Neuronal stem cell (in vitro differentiated cells): Measurements from ENCODE around the gene SORL1.

Experiments
- DNase-seq: peaks from one replicate; pipeline ENCODE4 v3.0.0-alpha.2; 2013; ENCODE audit warnings: low spot score
- H2AFZ ChIP-seq: one replicate; pipeline ENCODE4 v1.6.1; 2013; ENCODE audit warnings: mild to moderate bottlenecking, low read length, inconsistent platforms
- H2AK5ac ChIP-seq: 2 replicates; pipeline ENCODE4 v1.6.1; 2013; ENCODE audit warnings: low read depth, mild to moderate bottlenecking, inconsistent platforms, low read length, moderate library complexity, mixed read lengths
- H2BK120ac ChIP-seq: 2 replicates; pipeline ENCODE4 v1.6.1; 2013; ENCODE audit warnings: low read depth, mild to moderate bottlenecking, inconsistent platforms, low read length, moderate library complexity, mixed read lengths
- H2BK12ac ChIP-seq: one replicate; pipeline ENCODE4 v1.6.1; 2013; ENCODE audit warnings: low read length, inconsistent platforms
- H2BK15ac ChIP-seq: 2 replicates; pipeline ENCODE4 v1.6.1; 2013; ENCODE audit warnings: mild to moderate bottlenecking, low read length, inconsistent platforms, mixed read lengths
- H2BK5ac ChIP-seq: one replicate; pipeline ENCODE4 v1.6.1; 2013; ENCODE audit warnings: inconsistent platforms, mild to moderate bottlenecking, low read length, moderate library complexity
- H3K14ac ChIP-seq: one replicate; pipeline ENCODE4 v1.6.1; 2013; ENCODE audit warnings: low read length, inconsistent platforms
- H3K18ac ChIP-seq: 2 replicates; pipeline ENCODE4 v1.6.1; 2013; ENCODE audit warnings: low read length, inconsistent platforms
- H3K23ac ChIP-seq: 2 replicates; pipeline ENCODE4 v1.6.1; 2013; ENCODE audit warnings: low read depth, mild to moderate bottlenecking, mixed read lengths, low read length, inconsistent platforms; ENCODE audit not compliant: poor library complexity
- H3K27ac ChIP-seq: replicated peaks from 3 replicates; pipeline ENCODE4 v1.5.1; 2013; ENCODE audit warnings: low read length, inconsistent platforms
- H3K27me3 ChIP-seq, 3 experiments: 2 replicates each; pipeline ENCODE4 v1.6.1; 2013; ENCODE audit warnings: low read length in 3 of 3, mild to moderate bottlenecking in 2 of 3, inconsistent platforms in 1 of 3, low read depth in 1 of 3, mixed read lengths in 1 of 3, moderate library complexity in 1 of 3; ENCODE audit not compliant: control insufficient read depth in 3 of 3, insufficient read depth in 3 of 3
- H3K36me3 ChIP-seq, 2 donors: replicated peaks in 1 of 2; 2 replicates each; pipeline ENCODE4 v1.6.1; 2013; ENCODE audit warnings: low read length in 2 of 2; ENCODE audit not compliant: control insufficient read depth in 2 of 2, insufficient read depth in 2 of 2
- H3K4ac ChIP-seq: 2 replicates; pipeline ENCODE4 v1.6.1; 2013; ENCODE audit warnings: inconsistent platforms, mild to moderate bottlenecking, low read length, moderate library complexity
- H3K4me1 ChIP-seq, 2 donors: 1 replicate in 1 of 2; 2 replicates in 1 of 2; pipeline ENCODE4 v1.6.1; 2013; ENCODE audit warnings: low read length in 2 of 2, low read depth in 1 of 2; ENCODE audit not compliant: control insufficient read depth in 2 of 2, insufficient read depth in 1 of 2
- H3K4me2 ChIP-seq: one replicate; pipeline ENCODE4 v1.6.1; 2013; ENCODE audit warnings: mild to moderate bottlenecking, low read length, inconsistent platforms; ENCODE audit not compliant: insufficient read depth, poor library complexity, severe bottlenecking
- H3K4me3 ChIP-seq, 2 donors: 2 replicates each; pipeline ENCODE4 v1.5.1; 2013; ENCODE audit warnings: low read length in 2 of 2, mild to moderate bottlenecking in 2 of 2, inconsistent platforms in 1 of 2, moderate library complexity in 1 of 2
- H3K79me1 ChIP-seq: one replicate; pipeline ENCODE4 v1.6.1; 2013; ENCODE audit warnings: low read depth, mild to moderate bottlenecking, inconsistent platforms, low read length, moderate library complexity
- H3K9ac ChIP-seq: one replicate; pipeline ENCODE4 v1.6.1; 2013; ENCODE audit warnings: mild to moderate bottlenecking, low read depth, low read length, inconsistent platforms; ENCODE audit not compliant: poor library complexity
- H3K9me3 ChIP-seq, 2 donors: replicated peaks in 1 of 2; 2 replicates each; pipeline versions ENCODE3 to v1.6.1; 2013; ENCODE audit warnings: low read length in 2 of 2, mild to moderate bottlenecking in 2 of 2, inconsistent platforms in 1 of 2, low read depth in 1 of 2, mixed read lengths in 1 of 2, moderate library complexity in 1 of 2; ENCODE audit not compliant: control insufficient read depth in 2 of 2, insufficient read depth in 1 of 2
- H4K8ac ChIP-seq: one replicate; pipeline ENCODE4 v1.6.1; 2013; ENCODE audit warnings: low read depth, mild to moderate bottlenecking, inconsistent platforms, low read length, moderate library complexity
- H4K91ac ChIP-seq: one replicate; pipeline ENCODE4 v1.6.1; 2013; ENCODE audit warnings: low read length, low read depth, mild to moderate bottlenecking, inconsistent platforms; ENCODE audit not compliant: poor library complexity
- WGBS, 2 donors: extraction: QIAGEN DNeasy Blood & Tissue Kit; methylation state at CpG; one replicate each; pipeline ENCODE4 v1.1.7; 2013; ENCODE audit warnings: missing lambda C conversion rate in 2 of 2, mixed read lengths in 1 of 2; ENCODE audit not compliant: insufficient read length in 2 of 2, insufficient replicate concordance in 1 of 2; ENCODE audit errors: extremely low coverage in 2 of 2; 5-methylcytosine and 5-hydroxymethylcytosine counted together

Gene SORL1

DNA sequence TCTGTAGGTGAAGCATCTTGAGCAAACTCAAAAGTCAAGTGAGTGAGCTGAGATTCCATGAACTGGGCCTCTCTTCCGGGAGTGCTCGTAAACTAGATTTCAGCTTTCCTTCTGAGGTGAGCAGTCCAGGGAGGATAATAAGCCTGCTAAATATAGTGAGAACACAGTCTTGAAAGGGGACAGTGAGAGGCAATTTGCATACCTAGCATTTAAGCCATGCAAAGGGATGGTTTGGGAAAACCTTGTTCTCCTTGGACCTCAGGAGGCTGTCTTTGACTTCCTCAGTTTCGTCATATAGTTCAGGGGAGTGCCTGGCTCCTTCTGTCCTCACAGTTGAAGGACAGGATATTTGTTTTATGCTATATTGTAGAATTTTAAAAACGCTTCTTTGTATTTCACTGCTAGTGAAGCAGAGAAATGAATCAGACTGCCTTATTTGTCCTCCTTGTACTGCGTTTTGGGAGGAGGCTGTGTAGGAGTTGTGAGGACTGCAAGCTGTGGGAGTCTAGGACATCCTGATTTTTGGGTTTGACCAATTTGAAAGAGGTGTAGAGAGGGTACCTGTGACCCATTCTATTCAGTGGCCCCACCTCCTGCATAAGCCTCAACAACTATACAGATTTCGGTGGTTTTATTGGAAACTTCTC is 11.7 kb downstream of the SORL1 start:
- H3K4ac ChIP-seq: no peak overlapping the region
- H3K27ac ChIP-seq: no peak overlapping the region
- DNase-seq: no peak
- H2AK5ac ChIP-seq: no peak overlapping the region
- H3K9me3 ChIP-seq: no peaks in the 10 kb centered on the region
- peaks cover 14 to 20% of the 10 kb centered on the region in 2 donors for H3K4me1 ChIP-seq
- WGBS, 2 donors: no CpG with 5 or more reads among the region's 6 CpGs
- no peak overlapping the region for H3K9ac ChIP-seq
- H3K4me2 ChIP-seq: no peak overlapping the region
- no peak overlapping the region for H2BK5ac ChIP-seq
- H4K8ac ChIP-seq: no peak overlapping the region
- H4K91ac ChIP-seq: no peak overlapping the region
- no peaks in the 10 kb centered on the region for H3K79me1 ChIP-seq
- H2AFZ ChIP-seq: no peak overlapping the region
- H3K36me3 ChIP-seq: no peaks in the 10 kb centered on the region
- H3K23ac ChIP-seq: no peak overlapping the region
- no peak overlapping the region for H3K14ac ChIP-seq
- no peak overlapping the region for H2BK120ac ChIP-seq
- H3K27me3 ChIP-seq: no peaks in the 10 kb centered on the region
- no peak overlapping the region for H2BK12ac ChIP-seq
- no peak overlapping the region for H3K4me3 ChIP-seq
- no peak overlapping the region for H2BK15ac ChIP-seq
- no peak overlapping the region for H3K18ac ChIP-seq

DNA sequence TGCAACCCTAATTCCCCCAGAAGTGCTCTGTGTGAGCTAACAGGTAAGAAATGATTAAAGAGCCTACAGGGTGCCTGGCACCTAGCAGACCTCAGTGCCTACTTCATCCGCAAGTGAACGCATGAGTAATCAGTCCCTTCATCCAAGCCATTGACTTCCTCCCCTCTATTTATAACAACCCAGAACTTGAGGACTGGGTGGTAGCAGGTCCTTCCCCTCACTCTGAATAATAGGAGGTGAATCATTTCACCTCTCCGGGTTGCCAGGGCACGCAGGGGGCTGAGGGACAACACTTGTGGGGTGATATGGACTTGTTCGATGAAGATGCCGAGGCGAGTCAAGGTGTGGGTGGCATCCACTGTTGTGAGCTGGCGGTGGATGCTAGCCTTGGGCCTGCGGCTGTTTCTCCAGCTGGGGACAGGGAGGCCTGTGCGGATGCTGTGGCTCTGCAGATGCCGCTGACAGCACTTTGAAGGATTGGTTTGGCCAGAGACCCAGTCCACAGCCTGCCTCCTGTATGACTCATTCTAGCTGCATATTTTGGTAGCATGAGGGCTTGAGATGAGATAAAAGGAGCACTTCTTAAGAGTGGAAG is 12.3 kb downstream of the SORL1 start:
- no peak overlapping the region for H2BK5ac ChIP-seq
- H2BK12ac ChIP-seq: no peak overlapping the region
- no peak overlapping the region for H2BK15ac ChIP-seq
- H3K4me2 ChIP-seq: no peak overlapping the region
- H3K4me1 ChIP-seq: peaks cover 14 to 20% of the 10 kb centered on the region in 2 donors
- no peaks in the 10 kb centered on the region for H3K9me3 ChIP-seq
- H3K27ac ChIP-seq: no peak overlapping the region
- no peak overlapping the region for H2AK5ac ChIP-seq
- no peak overlapping the region for H3K4ac ChIP-seq
- H4K91ac ChIP-seq: no peak overlapping the region
- no peak overlapping the region for H3K14ac ChIP-seq
- H3K23ac ChIP-seq: no peak overlapping the region
- H2BK120ac ChIP-seq: no peak overlapping the region
- H3K4me3 ChIP-seq: peak overlapping the region in 1 of 2 donors; percentile 5
- no peaks in the 10 kb centered on the region for H3K36me3 ChIP-seq
- WGBS, 2 donors: no CpG with 5 or more reads among the region's 11 CpGs
- no peak for DNase-seq
- peak overlapping the region; percentile 1 for H3K18ac ChIP-seq
- H4K8ac ChIP-seq: no peak overlapping the region
- H3K27me3 ChIP-seq: no peaks in the 10 kb centered on the region
- no peak overlapping the region for H3K9ac ChIP-seq
- no peak overlapping the region for H2AFZ ChIP-seq
- no peaks in the 10 kb centered on the region for H3K79me1 ChIP-seq

DNA sequence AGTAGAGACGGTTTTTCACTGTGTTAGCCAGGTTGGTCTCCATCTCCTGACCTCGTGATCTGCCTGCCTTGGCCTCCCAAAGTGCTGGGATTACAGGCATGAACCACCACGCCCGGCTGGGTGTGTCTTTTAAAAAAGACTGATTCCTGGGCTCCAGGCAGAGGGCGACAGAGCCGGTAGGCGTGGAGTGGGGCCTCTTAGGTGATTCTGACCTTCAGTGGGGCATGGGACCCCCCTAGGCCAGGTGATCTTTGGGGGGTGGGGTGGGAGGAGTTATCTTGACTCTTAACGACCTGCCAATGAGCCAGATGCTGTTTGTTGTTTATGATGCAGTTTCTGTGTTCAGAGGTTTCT is 13.6 kb downstream of the SORL1 start:
- Histone ChIP-seq H3K79me1 (no peaks in the 10 kb centered on the region), H3K27ac (no peak overlapping the region), H3K36me3 (peaks cover 2 to 10% of the 10 kb centered on the region in 2 donors), H3K4me3 (no peak overlapping the region), H2AFZ (no peak overlapping the region), H3K4me2 (no peak overlapping the region), H3K9me3 (no peaks in the 10 kb centered on the region), H2BK15ac (no peak overlapping the region), H4K91ac (no peak overlapping the region), H3K14ac (no peak overlapping the region), H2BK5ac (no peak overlapping the region), H3K4me1 (peaks cover 14 to 18% of the 10 kb centered on the region in 2 donors), H3K9ac (no peak overlapping the region), H3K4ac (no peak overlapping the region), H3K27me3 (no peaks in the 10 kb centered on the region), H3K18ac (no peak overlapping the region), H2BK12ac (no peak overlapping the region), H3K23ac (no peak overlapping the region), H2AK5ac (no peak overlapping the region), H4K8ac (no peak overlapping the region), H2BK120ac (no peak overlapping the region)
- WGBS, 2 donors: no CpG with 5 or more reads among the region's 8 CpGs
- no peak for DNase-seq

DNA sequence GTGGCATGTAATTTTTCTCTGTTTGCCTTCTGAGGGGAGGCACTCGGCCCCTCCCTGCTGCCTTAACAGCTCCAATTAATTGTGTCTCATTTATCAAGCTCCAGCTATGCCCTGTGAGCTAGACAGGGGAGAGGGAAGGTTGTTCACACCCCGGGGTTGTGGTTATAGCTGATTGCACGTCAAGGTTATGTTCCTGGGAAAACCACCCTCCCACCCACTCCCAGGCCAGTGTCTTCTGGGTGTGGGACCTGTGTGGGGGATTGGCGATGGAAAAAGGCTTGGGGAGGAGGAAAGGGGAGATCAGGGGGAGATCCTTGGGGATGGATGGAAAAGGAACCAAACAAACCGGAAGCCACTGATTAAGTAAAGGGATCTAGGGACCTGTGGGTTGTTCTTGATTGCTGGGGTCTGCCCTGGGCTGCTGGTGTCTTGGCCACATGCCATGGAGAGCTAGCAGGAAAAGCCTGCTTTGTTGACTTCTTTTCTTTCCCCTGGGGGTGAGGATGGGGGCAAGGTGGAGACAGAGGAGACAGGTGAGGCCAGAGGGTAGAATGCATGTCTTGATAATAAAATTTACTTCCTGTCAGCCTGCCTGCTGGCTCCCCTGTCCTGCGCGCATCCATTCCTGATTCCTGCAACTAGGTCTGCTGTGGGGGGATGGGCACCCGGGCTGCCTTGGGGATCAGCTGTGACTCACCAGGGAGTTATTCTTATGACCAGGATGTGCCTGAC is 14.1 kb downstream of the SORL1 start:
- no peak overlapping the region for H3K27ac ChIP-seq

More for the DNA sequence above, 14.1 kb downstream of the SORL1 start:
- Histone ChIP-seq H3K36me3 (peaks cover 2 to 16% of the 10 kb centered on the region in 2 donors), H2BK5ac (no peak overlapping the region), H2AK5ac (no peak overlapping the region), H2BK120ac (no peak overlapping the region), H2BK15ac (peak overlapping the region; percentile 19), H3K9ac (no peak overlapping the region), H3K4me1 (peaks cover 14 to 18% of the 10 kb centered on the region in 2 donors), H4K91ac (no peak overlapping the region), H3K79me1 (no peaks in the 10 kb centered on the region), H3K27me3 (no peaks in the 10 kb centered on the region), H3K4me2 (no peak overlapping the region), H3K4me3 (no peak overlapping the region), H2BK12ac (no peak overlapping the region), H2AFZ (no peak overlapping the region), H3K18ac (peak overlapping the region; percentile 36), H4K8ac (no peak overlapping the region), H3K14ac (no peak overlapping the region), H3K23ac (no peak overlapping the region), H3K4ac (no peak overlapping the region), H3K9me3 (no peaks in the 10 kb centered on the region)
- DNase-seq: no peak
- WGBS, 2 donors: no CpG with 5 or more reads among the region's 8 CpGs
